Stimulated activated CD4-positive, alpha-beta T cell treated with anti-CD3 and anti-CD28 coated beads, Interleukin-4, amount 100 ng/mL, for 48 hours (primary cell): ENCODE measurements around the gene KRT86.

Experiments used
- DNase-seq, 2 donors: peaks; one replicate each; pipeline ENCODE4 v3.0.0-alpha.2; 2020; ENCODE audit warnings: low read depth in 2 of 2

The KRT86 gene

DNA sequence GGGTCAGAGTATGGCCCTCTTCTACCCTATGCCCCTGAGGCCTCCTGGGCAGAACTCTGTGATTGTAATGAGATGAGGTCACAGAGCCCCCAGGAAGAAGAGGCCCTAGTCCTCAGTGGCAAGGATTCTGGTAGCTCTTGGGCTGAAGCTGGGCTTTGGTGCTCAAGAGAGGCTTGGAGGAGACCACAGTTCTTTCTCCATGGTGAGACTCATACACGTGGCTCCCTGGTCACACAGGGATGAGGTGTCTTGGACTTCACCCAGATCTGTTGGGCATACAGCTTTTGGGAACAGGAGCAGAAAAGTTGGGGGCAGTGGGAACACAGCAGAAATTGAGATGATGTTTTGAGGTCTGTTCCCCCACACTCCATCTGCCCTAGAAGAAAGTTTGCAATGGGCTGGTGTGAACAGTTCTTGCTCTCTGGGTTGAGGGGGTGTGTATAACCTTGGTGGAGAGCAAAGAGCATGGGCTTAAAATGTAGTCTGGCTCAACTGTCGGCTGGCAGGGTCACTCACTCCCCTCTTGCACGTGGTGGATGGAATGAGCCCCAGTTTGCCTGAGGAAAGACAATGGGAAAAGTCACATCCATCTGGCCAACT is at the start of gene KRT86:
KRT86 (plus strand) TSS at position 125 of the 600 bp plus-strand sequence. CDS start 27,272 bp downstream, outside the sequence.
- DNase-seq: no peak

DNA sequence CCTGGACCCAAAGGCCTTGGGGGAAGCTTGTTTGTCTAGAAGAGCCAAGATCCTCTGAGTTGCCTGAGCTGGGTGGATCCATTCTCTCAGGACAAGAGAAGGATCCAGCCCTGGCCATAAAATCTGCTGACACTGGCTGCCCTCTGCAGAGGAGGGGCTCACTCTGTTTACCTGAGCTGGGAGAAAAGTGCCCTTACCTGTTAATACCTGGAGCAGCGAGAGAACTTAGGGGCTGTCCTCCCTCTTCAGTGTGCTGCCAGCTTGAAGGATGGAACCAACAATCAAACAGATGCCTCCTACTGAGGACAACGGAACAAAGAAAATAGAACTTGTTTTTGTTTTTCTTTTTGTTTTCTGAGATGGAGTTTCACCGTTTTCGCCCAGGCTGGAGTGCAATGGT is 48.7 kb upstream of the KRT86 start:
- DNase-seq: no peak

DNA sequence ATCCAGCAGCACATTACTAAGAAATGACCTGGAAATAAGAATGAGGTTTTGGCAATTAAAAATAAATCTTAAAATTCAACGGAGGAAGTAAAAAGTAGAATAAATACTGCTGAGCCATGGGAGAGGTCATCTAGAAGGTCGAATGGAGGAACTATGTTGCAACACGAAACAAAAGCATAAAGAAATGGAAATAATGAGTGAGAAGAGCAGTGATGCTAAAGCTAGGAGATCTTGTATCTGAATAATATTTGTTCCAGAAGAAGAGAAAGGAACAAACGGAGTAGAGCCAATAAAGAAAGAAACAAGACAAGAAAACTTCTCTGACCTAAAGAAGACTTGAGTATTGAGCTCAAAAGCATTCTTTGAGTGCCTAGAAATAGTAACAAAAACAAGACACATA is 48.0 kb upstream of the KRT86 start:
- no peak for DNase-seq

DNA sequence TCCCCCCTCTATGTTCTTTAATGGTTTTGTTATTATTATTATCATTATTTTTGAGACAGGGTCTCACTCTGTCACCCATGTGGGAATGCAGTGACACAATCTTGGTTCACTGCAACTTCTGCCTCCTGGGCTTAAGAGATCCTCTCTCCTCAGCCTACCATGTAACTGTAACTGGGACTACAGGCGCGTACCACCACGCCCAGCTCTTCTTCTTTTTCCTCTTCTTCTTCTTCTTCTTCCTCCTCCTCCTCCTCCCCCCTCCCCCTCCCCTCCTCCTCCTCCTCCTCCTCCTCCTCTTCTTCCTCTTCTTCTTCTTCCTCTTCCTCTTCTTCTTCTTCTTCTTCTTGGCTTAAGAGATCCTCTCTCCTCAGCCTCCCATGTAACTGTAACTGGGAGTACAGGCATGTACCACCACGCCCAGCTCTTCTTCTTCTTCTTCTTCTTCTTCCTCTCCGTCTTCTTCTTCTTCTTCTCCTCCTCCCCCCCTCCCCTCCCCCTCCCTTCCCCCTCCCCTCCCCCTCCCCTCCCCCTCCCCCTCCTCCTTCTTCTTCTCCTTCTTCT is 46.8 kb upstream of the KRT86 start:
- no peak for DNase-seq

DNA sequence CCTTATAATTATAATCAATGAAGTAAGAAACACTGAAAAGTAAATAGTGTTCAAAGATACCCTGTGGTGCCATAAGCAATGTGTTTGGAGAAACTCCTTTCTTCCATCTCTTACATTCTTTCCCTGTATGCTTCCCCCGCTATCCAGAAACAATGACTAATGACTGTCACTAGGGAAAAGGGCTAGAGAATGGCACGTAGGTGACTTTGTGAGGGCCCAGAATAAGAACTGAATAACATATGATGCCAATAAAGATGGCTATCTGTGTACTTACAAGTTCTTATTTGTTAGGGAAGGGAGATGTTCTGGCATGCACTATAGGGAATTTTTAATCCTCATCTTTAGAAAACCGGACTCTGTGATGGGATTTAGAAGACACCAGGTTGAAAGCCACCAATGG is 46.1 kb upstream of the KRT86 start:
- DNase-seq: no peak

DNA sequence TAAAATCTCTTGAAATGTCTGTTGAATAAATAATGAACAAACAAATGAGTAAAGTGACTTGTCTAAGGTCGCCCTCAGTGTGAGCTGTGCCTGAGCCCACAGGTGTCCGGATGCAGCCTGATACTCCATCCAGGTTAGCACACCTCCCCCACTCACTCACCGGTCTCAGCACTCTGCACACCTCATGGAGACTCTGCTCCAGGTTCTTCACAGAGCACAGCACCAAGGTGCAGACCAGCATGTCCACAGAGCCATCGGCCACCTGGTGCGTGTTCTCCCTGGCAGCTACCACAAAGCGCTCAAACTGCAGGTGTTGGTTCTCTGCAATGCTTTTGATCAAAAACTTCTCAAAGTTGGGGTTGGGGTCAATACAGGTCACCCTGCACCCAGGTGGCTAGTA is 45.5 kb upstream of the KRT86 start:
- DNase-seq: no peak

DNA sequence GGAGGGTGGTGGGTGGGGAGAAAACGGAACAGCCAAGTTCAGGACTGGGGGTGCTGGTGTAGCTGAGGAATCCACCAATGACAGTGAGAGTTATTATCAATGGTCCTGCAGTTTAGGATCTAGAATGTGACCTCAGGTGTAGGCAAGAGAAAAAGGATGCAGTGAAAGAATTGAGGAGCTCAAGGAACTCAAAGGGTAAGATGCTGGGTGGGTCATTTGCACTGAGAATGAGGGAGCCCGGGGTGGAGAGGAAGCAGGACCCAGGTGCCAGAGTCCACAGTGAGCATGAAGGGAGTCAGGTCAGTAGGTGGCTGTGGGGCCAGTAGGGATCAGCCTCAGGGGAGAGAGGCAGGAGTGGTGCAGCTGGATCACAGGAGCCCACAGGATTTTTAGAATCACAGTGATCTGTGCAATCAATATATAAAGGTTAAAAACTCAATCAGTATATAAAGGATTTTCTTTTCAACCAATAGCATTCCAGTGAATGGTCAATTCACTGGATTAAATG is 44.6 kb upstream of the KRT86 start:
- no peak for DNase-seq

DNA sequence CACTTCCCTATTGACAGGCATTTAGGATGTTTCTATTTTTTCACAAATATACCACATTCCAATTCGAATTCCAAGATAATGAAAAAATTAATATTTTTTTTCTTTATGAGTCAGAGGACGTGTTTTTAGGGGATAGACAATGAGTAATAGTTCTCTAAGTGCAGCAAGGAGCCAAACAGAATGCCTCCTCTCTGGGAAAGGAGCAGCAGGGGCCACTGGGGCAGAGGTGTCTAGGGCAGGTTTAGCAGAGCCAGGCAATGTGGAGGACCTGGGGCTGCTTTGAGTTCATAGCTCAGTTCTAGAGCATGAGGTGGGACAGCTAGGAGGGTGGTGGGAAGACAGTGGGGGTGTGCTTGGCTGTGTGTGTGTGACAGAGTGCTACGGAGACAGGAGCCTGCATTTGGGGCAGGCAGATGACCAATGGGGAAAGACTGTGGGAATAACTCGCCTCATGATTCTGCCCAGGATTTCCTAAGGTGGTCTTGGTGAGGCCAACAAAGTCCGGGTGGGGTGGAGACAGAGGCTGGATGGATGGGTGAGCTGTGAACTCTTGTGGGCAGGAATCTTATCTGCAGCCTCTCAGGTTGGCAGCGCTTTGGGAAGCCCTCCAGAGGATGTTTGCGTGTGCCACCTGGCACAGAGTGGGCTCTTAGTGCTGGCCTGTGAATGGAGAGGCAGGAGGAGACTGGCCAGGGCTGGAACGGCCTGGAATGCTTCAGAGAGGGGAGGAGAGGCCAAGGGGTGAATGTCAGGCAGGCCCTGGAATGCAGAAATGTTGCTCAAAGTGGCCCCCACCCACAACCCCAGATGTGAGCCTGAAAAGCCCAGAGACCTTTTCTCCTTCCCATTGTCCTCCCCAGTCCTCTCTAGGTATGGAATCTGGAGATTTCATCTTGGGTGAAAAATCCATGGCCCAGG is 43.8 kb upstream of the KRT86 start:
- no peak for DNase-seq

DNA sequence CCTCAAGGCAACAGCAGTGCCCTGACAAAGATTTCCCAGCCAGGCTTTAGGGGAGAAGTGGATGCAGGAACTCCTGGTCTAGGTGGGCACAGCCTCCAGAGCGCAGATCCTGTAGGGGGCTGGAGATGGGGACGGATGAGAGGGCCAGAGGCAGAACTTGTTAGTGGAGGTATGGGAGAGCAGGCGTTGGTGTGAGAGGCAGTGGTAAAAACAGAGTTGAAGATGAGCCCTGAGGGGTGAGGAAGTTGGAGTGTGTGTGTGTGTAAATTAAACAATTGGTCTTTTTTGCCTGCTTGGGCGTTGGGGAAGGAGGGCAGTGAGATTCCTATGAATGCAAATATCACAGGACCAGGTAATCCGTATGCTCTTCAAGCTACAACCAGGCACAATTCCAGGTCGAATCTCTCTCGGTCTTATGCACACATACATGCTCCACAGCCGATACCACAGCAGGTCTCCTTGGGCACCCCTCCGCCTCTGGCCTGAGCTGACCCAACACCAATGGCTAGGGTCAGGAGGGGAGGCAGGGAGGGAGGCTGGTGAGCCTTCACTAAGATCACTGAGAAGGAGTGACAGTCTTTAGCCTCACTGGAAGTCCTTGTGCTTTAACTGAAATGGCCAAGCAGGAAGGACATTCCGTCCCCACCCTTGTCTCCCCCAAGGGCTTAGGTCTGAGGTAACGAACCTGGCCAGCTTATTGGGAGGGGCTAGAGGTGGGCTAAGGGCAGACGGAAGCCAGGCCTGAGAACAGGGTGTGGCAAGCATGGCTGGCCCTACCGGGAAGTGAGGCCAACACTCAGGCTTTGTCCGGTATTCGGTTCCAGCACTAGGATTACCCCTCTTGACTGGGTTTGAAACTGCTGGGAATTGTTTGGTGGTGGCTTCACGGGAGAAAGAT is 42.9 kb upstream of the KRT86 start:
- no peak for DNase-seq

DNA sequence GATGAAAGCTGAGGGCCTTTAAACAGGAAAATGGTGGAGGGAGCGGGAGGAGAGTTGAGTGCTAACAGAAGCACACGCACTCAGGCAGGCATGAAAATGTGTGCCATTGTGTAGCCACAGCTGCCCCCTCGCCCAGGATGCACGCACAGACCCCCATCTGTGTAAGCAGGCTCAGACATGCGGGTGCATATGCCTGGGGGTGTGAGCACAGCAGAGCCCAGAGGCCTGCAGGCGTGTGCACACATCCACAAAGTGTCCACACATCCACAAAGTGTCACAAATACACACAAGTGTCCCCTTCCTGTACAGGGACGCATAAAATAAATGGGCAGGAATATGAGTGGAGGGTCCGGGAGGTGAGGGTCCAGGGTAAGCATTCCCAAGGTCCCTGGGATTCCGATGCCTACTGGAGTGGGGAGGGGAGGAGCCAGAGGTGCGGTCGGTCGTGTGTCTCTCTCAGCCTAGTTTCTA is 42.2 kb upstream of the KRT86 start:
- no peak for DNase-seq

DNA sequence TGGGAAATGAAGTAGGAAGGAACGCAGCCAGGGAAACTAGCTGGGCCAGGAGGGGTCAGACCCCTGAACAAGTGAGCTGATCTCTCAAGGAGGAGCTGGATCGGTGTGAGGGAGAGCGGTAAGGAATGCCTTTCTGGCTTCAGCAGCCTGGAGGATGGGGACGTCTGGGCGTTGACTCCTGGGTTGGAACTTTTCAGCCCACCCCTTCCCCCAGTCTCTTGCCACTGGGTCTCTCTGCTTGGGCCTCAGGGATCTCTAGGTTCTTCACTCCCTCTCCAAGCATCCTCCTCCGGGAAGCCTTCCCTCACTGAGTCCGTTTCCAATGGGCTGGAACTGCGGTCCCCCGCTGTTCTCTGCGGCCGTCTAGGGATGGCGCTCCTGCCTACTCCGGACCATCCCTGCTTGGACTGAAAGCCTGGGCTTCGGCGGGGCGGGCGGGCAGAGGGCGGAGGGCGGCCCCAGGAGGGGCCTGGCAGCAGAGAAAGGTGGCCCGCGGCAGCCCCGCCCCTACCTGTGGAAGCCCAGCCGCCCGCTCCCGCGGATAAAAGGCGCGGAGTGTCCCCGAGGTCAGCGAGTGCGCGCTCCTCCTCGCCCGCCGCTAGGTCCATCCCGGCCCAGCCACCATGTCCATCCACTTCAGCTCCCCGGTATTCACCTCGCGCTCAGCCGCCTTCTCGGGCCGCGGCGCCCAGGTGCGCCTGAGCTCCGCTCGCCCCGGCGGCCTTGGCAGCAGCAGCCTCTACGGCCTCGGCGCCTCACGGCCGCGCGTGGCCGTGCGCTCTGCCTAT is 41.6 kb upstream of the KRT86 start, which contains the start of gene KRT7:
KRT7 (plus strand) TSS at position 570 of the 788 bp plus-strand sequence; CDS start at position 624, 54 bp downstream.
- DNase-seq: no peak

DNA sequence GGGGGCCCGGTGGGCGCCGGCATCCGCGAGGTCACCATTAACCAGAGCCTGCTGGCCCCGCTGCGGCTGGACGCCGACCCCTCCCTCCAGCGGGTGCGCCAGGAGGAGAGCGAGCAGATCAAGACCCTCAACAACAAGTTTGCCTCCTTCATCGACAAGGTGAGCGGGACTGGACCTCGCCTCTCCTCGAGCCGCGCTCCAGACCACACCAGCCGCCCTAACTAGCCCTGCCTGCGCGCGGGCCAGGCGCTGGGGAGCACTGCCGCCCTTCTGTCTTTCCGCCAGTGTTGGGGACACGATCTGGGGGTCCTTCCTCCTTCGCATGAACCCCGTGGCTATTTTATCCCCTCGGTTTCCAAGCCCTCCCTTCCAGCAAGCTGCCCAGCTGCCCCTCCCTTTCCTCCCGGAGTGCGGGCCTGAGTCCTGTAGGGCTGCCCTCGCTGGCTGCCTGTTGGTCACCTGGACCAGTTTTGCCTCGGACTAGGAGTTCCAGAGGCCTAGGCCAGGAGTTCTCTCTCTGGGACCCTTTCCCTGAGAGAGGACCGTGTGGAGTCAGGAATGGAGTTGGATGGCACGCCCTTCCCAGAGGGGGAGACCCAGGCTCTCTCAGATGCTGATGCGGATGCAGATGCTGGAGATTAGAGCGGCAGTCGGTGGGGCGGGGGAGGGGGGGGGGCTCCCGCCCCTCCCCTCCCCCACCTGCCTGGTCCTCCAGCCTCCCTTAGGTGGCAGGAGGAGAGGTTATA is 40.8 kb upstream of the KRT86 start:
- DNase-seq: no peak

DNA sequence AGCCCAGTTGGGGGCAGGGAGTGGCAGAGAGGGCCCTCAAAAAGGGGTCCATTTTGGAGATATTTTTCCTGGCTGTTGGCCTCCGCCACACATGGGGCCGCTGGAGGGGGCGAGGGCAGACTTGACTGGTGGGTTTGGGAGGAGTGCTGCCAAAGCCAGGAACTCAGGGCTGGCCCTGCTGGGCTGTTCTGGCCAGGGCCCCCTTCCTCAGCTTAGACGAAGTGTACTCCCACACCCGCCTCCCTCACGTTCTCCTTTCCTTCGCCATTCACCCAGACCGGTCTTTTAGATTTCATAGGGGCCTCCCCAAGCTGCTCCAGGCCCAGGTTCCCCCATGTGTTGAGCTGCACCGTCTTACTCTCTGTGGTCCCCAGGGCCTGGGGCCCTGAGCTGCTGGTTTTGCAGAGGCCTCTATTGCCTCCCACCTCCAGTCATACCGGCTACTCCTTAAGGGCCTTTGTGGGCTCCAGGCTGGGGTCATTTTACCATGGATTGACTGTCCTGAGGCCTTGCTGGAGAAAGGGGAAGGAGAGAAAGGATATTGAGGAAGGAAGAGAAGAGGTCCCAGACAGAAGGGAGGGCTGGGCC is 40.1 kb upstream of the KRT86 start:
- DNase-seq: no peak

DNA sequence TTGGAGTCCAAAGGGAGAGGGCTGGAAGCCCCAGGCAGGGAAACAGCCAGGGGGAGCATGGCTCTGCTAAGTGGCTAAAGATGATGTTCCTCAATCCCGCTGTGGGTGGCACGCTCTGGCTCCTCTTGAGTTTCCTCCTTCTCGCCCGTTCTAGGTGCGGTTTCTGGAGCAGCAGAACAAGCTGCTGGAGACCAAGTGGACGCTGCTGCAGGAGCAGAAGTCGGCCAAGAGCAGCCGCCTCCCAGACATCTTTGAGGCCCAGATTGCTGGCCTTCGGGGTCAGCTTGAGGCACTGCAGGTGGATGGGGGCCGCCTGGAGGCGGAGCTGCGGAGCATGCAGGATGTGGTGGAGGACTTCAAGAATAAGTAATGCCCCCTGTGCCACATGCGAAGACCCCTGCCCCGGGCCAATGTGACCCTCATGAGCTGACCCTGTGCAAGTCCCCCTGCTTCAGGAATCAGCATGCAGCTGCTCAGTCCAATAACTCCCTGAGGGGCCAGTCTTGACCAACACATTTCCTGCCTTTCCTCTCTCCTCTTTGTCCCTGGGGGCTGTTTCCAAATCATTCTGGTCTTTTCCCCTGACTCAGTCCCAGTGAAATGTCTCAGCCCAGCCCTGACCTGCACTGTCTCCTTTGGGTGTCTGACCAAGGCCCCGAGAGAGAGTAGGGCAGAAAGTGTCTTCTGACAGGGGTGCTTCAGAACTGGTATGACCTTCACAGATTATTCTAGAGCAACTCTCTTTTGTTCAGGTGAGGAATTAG is 39.3 kb upstream of the KRT86 start:
- no peak for DNase-seq

DNA sequence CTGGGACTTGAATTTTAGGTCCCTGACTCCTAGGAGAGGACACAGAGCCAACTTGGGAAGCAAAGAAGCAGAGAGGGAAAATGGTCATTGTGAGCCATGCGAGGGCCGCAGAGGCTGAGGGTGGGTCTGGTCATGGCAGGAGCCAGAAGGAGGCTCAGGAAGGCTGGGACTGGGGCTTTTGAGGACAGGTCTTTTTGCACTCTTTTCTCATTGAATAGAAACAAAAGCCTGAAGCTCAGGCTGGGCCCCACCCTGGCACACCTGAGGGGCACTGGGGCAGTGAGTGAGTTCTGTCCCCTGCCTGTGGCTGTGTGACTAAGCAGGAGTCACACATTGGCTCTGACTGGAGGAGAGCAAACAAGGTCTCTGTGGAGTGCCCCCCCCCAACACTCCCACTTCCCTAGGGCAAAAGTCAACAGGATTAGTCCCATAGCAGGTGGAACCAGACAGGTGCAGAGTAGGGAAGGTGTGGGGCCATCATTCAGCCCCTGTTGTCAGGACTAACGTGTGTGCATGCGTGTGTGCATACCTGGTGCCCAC is 38.6 kb upstream of the KRT86 start:
- DNase-seq: no peak

DNA sequence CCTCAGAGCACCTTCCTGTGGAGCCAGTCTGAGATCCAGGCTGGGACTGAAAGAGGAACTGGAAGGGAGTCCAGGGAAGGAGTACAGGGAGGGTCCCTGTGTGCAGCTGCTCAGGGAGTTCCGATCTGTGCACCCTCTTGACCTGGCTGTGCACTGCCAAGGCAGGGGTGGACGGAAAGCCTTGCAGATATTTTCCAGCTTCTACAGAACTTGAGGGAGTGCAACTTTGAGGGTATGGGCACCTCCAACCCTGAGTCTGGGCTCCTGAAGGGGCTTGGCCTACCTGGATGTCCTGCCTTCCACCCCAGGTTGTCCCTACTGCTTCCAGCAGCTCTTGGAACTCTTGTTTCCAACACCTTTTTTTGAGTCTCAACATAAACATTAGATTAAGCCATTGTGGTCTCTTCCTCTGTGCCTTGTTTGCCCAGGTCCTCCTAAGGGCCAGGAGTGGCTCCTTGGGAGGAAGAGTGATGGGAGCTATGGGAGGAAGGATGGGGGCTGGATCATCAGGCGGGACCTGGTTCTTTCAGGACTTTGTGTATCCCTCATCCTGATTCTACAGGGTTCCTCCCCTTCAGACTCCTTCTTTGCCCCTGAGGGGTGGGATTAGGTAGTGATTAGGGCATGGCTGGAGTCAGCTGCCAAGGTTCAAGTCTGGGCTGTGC is 37.9 kb upstream of the KRT86 start:
- no peak for DNase-seq

DNA sequence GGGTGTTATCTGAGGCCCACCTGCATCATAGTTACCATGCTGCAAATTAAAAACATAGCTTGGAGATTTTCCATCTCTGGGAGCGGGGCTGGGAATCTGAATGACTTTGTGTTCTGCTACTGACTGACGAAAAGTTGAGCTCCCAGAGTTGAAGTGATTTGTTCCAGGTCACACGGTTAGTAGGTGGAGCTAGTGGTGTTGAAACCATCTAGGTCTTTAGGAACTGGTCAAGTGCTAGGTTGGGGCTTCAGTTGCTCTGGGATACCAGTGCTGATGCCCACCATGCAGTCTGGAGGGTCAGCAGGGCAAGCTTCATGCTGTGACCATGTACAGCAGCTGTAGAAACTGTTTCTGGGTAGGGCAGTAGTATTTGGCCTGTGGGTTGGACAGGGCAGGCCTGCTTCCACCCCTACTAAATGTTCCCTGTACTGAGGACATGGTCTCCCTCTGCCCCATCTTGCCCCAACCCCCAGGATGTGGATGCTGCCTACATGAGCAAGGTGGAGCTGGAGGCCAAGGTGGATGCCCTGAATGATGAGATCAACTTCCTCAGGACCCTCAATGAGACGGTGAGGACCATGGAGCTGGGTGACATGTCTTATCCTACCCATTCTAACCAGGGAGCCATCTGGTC is 36.1 kb upstream of the KRT86 start:
- no peak for DNase-seq
